ENCODE measurements around the gene BAAT. TPM values are rescaled to one million over a fixed set of nuclear protein-coding genes. Genes with fewer than 3 reads are reported as not detected.

The BAAT gene
- total and polyA plus RNA-seq, 2 of the 13 experiments (the other 11 are each of a cell fraction or from before 2014, with no cell fraction given): 0.71 to 7.9 TPM

- TF ChIP-seq PRDM10 (CRISPR knock-in tag; IDR thresholded peaks at IDR 0.05; ENCODE audit: low read depth): no peak; the same call in 1 of the 2 replicates
- TF ChIP-seq PLSCR1 (CRISPR knock-in tag; IDR thresholded peaks at IDR 0.05; ENCODE audit: borderline replicate concordance): 0 out of 2 replicates have a peak, but pooled peaks have one; percentile 9
- peak; percentile 83 for TF ChIP-seq TGIF2 (CRISPR knock-in tag; IDR thresholded peaks at IDR 0.05)
- TF ChIP-seq ZSCAN5A (CRISPR knock-in tag; IDR thresholded peaks at IDR 0.05; ENCODE audit: borderline replicate concordance): peak; percentile 88
- TF ChIP-seq ZKSCAN1 (IDR thresholded peaks at IDR 0.05; ENCODE audit: low read length): no peak
- TF ChIP-seq RNF2 (conservative IDR thresholded peaks at IDR 0.05; ENCODE audit: low read depth): peak; percentile 43; the same call in 1 of the 2 replicates
- peak; percentile 50; the same call in 1 of the 2 replicates for TF ChIP-seq NCOR1 (IDR thresholded peaks at IDR 0.05; ENCODE audit: borderline replicate concordance, low read length)
- TF ChIP-seq ZFP90 (CRISPR knock-in tag; IDR thresholded peaks at IDR 0.05; ENCODE audit: borderline replicate concordance): peak; percentile 58; the same call in 1 of the 2 replicates
- TF ChIP-seq ZNF430 (CRISPR knock-in tag; IDR thresholded peaks at IDR 0.05): peak; percentile 53; the same call in 1 of the 2 replicates
- 0 out of 2 replicates have a peak, but pooled peaks have one; percentile 20 for TF ChIP-seq GTF3A (CRISPR knock-in tag; conservative IDR thresholded peaks at IDR 0.05)
- TF ChIP-seq ZNF644 (CRISPR knock-in tag; IDR thresholded peaks at IDR 0.05; ENCODE audit: low read depth): peak; percentile 76
- TF ChIP-seq CBX1 (IDR thresholded peaks at IDR 0.05; ENCODE audit: low read depth): peak; percentile 73
- peak; percentile 45 for TF ChIP-seq ARID5B (CRISPR knock-in tag; IDR thresholded peaks at IDR 0.05)
- TF ChIP-seq ZNF883 (CRISPR knock-in tag; IDR thresholded peaks at IDR 0.05; ENCODE audit: not compliant biosample characterization): no peak
Measured at GRCh38 chr9:101398068-101398929, 13.5 kb upstream of the BAAT start, which contains the start of the genes MRPL50 and ZNF189 (continued).

Data from HepG2 (cell line).